Activated T-cell treated with anti-CD3 and anti-CD28 coated beads for 1 hour (primary cell): Measurements from ENCODE around the gene NACA2.

Experiments used
- DNase-seq: peaks from one replicate; pipeline ENCODE4 v3.0.0-alpha.2; 2020; ENCODE audit warnings: low read depth

The NACA2 gene

GRCh38 chr17:61545335-61545938, 45.6 kb downstream of the NACA2 start:
- no peak for DNase-seq

- DNase-seq: no peak
Observed at GRCh38 chr17:61543786-61544415, 47.1 kb downstream of the NACA2 start.

- DNase-seq: no peak
Observed at GRCh38 chr17:61542027-61542426, 49.0 kb downstream of the NACA2 start.

- no peak for DNase-seq
Observed at GRCh38 chr17:61540874-61541273, 50.1 kb downstream of the NACA2 start.
